ENCODE measurements around the gene KIAA0040. TPM values are rescaled to one million over a fixed set of nuclear protein-coding genes. Genes with fewer than 3 reads are reported as not detected.

KIAA0040 gene
- total and polyA plus RNA-seq, 4 experiments from 2014 or later, result 28.7 to 53.8 (median 34.9) TPM

DNA sequence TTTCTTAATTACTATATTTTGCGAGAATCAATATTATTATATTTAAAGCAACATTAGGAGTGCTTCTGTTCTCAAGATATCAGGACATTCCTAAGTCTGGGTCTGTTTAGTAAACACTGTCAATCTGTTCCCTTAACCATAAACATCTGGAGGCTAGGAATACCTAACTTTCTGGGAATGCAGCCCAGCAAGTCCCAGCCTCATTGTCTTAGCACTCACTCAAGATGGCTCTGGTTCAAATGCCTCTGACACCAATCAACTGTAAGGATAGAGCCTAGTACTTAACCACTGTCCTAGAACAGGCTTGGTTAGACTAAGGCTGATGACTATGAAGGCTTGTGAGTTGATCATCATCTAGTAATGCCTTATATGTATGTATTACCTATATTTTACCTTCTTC, 63.4 kb downstream of the KIAA0040 start:
- H3K9me3 ChIP-seq (ENCODE audit: control insufficient read depth in 1 of 2, low read length in 2 of 2), result no peaks in the 10 kb centered on the region
- H3K36me3 ChIP-seq (ENCODE audit: insufficient read depth, low read length), result no peaks in the 10 kb centered on the region
- no peak overlapping the region for H3K4me3 Mint-ChIP-seq
- no peaks in the 10 kb centered on the region for H3K9me3 Mint-ChIP-seq
- no peaks in the 10 kb centered on the region for H3K36me3 Mint-ChIP-seq
- ChIA-PET CTCF (ENCODE audit: partially characterized antibody) (interaction anchor here (1.5 kb wide), 1 partner anchor 22 kb away, joined by 5 read pairs; no protein-coding TSS in a partner anchor), POLR2A (ENCODE audit: partially characterized antibody) (no interaction called here)
- no peak for DNase-seq
- H3K4me1 ChIP-seq (ENCODE audit: insufficient read depth, low read length), result no peaks in the 10 kb centered on the region
- no peak overlapping the region for H3K4me3 ChIP-seq (ENCODE audit: low read length in 2 of 2)
- no peaks in the 10 kb centered on the region for H3K27me3 ChIP-seq (ENCODE audit: insufficient read depth, low read length)
- intact Hi-C loops (cut with micrococcal nuclease), result loop anchor here (5.0 kb wide), 1 partner anchor 247 kb away; no protein-coding TSS in a partner anchor
- H3K27me3 Mint-ChIP-seq, result peaks cover 3 to 4% of the 10 kb centered on the region in 2 donors
- no peaks in the 10 kb centered on the region for H3K4me1 Mint-ChIP-seq
- no peak overlapping the region for H3K27ac ChIP-seq (ENCODE audit: low read depth, low read length)
- H3K27ac Mint-ChIP-seq, result no peak overlapping the region

DNA sequence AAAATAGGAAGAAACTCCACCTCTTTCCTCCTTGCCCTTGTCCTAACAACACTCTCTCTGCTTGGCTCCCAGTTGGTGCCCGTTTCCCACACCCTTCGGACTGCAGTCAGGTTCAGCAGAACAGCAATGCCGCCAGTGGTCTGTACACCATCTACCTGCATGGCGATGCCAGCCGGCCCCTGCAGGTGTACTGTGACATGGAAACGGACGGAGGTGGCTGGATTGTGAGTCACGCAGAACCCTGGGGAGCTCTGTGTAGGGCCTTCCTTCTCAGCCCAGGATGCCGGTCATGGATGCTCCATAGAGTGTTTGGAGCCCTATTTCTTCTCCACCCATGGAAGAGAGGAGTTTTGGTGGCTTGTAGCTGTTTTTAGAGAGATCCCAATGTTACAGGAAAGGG, 64.1 kb downstream of the KIAA0040 start:
- H3K27ac Mint-ChIP-seq, result no peak overlapping the region
- POLR2A ChIA-PET (ENCODE audit: partially characterized antibody), result no interaction called here
- Histone ChIP-seq H3K27me3 (ENCODE audit: insufficient read depth, low read length) (no peaks in the 10 kb centered on the region), H3K36me3 (ENCODE audit: insufficient read depth, low read length) (no peaks in the 10 kb centered on the region), H3K27ac (ENCODE audit: low read depth, low read length) (no peak overlapping the region), H3K9me3 (ENCODE audit: control insufficient read depth in 1 of 2, low read length in 2 of 2) (no peaks in the 10 kb centered on the region), H3K4me1 (ENCODE audit: insufficient read depth, low read length) (no peaks in the 10 kb centered on the region), H3K4me3 (ENCODE audit: low read length in 2 of 2) (no peak overlapping the region)
- H3K27me3 Mint-ChIP-seq, result peaks cover 2 to 3% of the 10 kb centered on the region in 2 donors
- H3K4me3 Mint-ChIP-seq, result no peak overlapping the region
- CTCF ChIA-PET (ENCODE audit: partially characterized antibody), result interaction anchor here (1.3 to 1.5 kb wide), 2 partner anchors 23 to 99 kb away, joined by 5 to 6 read pairs; no protein-coding TSS in a partner anchor
- H3K9me3 Mint-ChIP-seq, result no peaks in the 10 kb centered on the region
- DNase-seq, result no peak
- intact Hi-C loops (cut with micrococcal nuclease), result loop anchor here (5.0 kb wide), 1 partner anchor 246 kb away; no protein-coding TSS in a partner anchor
- H3K4me1 Mint-ChIP-seq, result no peaks in the 10 kb centered on the region
- H3K36me3 Mint-ChIP-seq, result no peaks in the 10 kb centered on the region

DNA sequence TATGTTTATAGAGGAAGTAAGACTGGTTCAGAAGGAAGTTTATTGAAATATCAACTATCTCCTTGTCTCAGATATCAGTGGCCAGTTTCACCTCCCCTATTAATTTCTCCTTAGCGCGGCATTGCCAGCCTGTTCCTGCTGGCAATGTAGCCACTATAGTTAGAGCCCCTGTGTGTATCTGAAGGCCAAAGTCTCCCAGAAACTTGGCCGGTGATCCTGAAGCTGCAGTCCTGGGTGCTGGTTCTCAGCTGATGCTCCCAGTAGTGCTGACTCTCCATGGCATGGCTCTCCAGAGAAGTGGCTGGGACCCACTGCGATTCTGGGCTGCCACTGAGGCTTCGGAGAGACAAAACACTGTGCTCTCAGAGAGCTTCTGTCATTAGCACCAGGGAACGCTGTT, 65.0 kb downstream of the KIAA0040 start:
- Histone ChIP-seq H3K36me3 (ENCODE audit: insufficient read depth, low read length) (no peaks in the 10 kb centered on the region), H3K9me3 (ENCODE audit: control insufficient read depth in 1 of 2, low read length in 2 of 2) (no peaks in the 10 kb centered on the region), H3K27ac (ENCODE audit: low read depth, low read length) (no peak overlapping the region), H3K4me1 (ENCODE audit: insufficient read depth, low read length) (no peaks in the 10 kb centered on the region), H3K27me3 (ENCODE audit: insufficient read depth, low read length) (no peaks in the 10 kb centered on the region), H3K4me3 (ENCODE audit: low read length in 2 of 2) (no peak overlapping the region)
- intact Hi-C loops (cut with micrococcal nuclease), result loop anchor here (5.0 kb wide), 1 partner anchor 245 kb away; no protein-coding TSS in a partner anchor
- Mint-ChIP-seq H3K4me1 (no peaks in the 10 kb centered on the region), H3K36me3 (no peaks in the 10 kb centered on the region), H3K27ac (no peak overlapping the region), H3K4me3 (no peak overlapping the region), H3K9me3 (no peaks in the 10 kb centered on the region), H3K27me3 (peaks cover 0 to 2% of the 10 kb centered on the region in 2 donors)
- no peak for DNase-seq
- POLR2A ChIA-PET (ENCODE audit: partially characterized antibody), result no interaction called here
- CTCF ChIA-PET (ENCODE audit: partially characterized antibody), result interaction anchor here (0.7 to 1.5 kb wide), 5 partner anchors 13 to 100 kb away, joined by 3 to 6 read pairs (median 3); no protein-coding TSS in a partner anchor

DNA sequence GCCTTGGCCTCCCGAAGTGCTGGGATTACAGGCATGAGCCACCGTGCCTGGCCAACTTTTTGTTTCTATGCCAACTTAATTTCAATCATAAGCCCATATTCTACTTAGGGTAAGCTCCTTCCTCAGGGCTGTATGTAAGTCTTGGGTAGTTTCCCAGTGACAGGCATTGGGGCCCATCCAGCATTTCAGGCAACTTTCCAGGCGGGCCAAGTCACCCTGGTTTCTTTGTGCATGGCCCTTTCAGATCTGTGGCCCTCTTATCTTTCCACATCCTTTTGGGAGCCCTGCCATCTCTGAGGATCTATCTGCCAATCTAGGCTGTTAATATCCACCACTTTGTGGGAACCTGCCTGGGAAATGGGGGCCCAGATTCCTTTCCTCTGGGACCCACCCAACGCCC, 66.2 kb downstream of the KIAA0040 start:
- Histone ChIP-seq H3K9me3 (ENCODE audit: control insufficient read depth in 1 of 2, low read length in 2 of 2) (no peaks in the 10 kb centered on the region), H3K27me3 (ENCODE audit: insufficient read depth, low read length) (no peaks in the 10 kb centered on the region), H3K36me3 (ENCODE audit: insufficient read depth, low read length) (no peaks in the 10 kb centered on the region), H3K4me3 (ENCODE audit: low read length in 2 of 2) (no peak overlapping the region), H3K27ac (ENCODE audit: low read depth, low read length) (no peak overlapping the region), H3K4me1 (ENCODE audit: insufficient read depth, low read length) (no peaks in the 10 kb centered on the region)
- intact Hi-C loops (cut with micrococcal nuclease), result loop anchor here (5.0 kb wide), 1 partner anchor 244 kb away; no protein-coding TSS in a partner anchor
- no peak overlapping the region for H3K27ac Mint-ChIP-seq
- no peak overlapping the region for H3K4me3 Mint-ChIP-seq
- POLR2A ChIA-PET (ENCODE audit: partially characterized antibody), result no interaction called here
- CTCF ChIA-PET (ENCODE audit: partially characterized antibody), result interaction anchor here (0.8 to 3.6 kb wide), 12 partner anchors 9 to 360 kb away, joined by 3 to 46 read pairs (median 4); no protein-coding TSS in a partner anchor
- no peaks in the 10 kb centered on the region for H3K36me3 Mint-ChIP-seq
- H3K9me3 Mint-ChIP-seq, result no peaks in the 10 kb centered on the region
- H3K4me1 Mint-ChIP-seq, result no peaks in the 10 kb centered on the region
- H3K27me3 Mint-ChIP-seq, result peaks cover 0 to 2% of the 10 kb centered on the region in 2 donors
- DNase-seq, result no peak

DNA sequence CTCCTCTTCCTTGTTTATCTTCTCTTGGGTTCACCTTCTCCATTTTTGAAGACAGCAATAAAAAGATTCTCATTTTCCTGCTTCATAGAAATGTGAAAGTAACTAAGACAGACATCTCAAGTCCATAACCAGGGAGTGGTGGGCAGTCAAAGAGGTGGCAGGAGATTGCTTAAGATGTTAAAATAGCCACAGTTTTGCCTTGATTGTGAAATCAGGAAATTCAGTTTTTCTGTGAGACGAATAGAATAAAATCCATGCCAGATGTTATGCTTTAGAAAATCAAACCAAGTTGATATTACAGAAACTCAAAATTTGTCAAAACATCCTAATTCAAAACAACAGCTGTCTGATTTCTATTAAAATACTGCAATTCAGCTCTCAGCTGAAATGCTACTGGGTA, 67.7 kb downstream of the KIAA0040 start:
- intact Hi-C loops (cut with micrococcal nuclease), result loop anchor here (5.0 kb wide), 1 partner anchor 243 kb away; no protein-coding TSS in a partner anchor
- Mint-ChIP-seq H3K27ac (no peak overlapping the region), H3K9me3 (no peaks in the 10 kb centered on the region), H3K36me3 (no peaks in the 10 kb centered on the region), H3K4me3 (no peak overlapping the region), H3K4me1 (no peaks in the 10 kb centered on the region), H3K27me3 (peaks cover 0 to 2% of the 10 kb centered on the region in 2 donors)
- H3K36me3 ChIP-seq (ENCODE audit: insufficient read depth, low read length), result no peaks in the 10 kb centered on the region
- H3K4me3 ChIP-seq (ENCODE audit: low read length in 2 of 2), result no peak overlapping the region
- no peak for DNase-seq
- no peak overlapping the region for H3K27ac ChIP-seq (ENCODE audit: low read depth, low read length)
- no peaks in the 10 kb centered on the region for H3K27me3 ChIP-seq (ENCODE audit: insufficient read depth, low read length)
- no peaks in the 10 kb centered on the region for H3K4me1 ChIP-seq (ENCODE audit: insufficient read depth, low read length)
- CTCF ChIA-PET (ENCODE audit: partially characterized antibody), result interaction anchor here (0.7 to 4.6 kb wide), 28 partner anchors 9 to 1573 kb away, joined by 3 to 46 read pairs (median 4); partner anchors contain the start of gene MRPS14
- POLR2A ChIA-PET (ENCODE audit: partially characterized antibody), result interaction anchor here (0.7 to 1.1 kb wide), 4 partner anchors 94 to 126 kb away, joined by 3 to 5 read pairs (median 3); no protein-coding TSS in a partner anchor
- no peaks in the 10 kb centered on the region for H3K9me3 ChIP-seq (ENCODE audit: control insufficient read depth in 1 of 2, low read length in 2 of 2)

DNA sequence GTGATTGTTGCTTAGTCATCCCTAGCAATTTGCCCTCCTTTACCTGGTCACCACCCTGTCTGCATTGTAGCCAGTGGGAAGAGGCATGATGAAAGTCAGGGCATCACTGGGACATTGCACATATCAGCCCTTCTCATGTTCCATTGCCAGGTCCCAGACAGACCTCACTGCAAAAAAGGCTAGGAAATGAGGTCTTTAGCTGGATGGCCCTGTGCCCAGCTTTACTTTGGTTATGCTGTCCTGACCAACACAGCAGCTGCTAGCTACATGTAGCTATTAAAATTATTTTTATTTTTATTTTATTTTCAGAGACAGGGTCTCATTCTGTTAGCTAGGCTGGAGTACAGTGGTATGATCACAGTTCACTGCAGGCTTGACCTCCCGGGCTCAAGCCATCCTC, 72.1 kb downstream of the KIAA0040 start:
- Mint-ChIP-seq H3K9me3 (no peaks in the 10 kb centered on the region), H3K4me1 (no peaks in the 10 kb centered on the region), H3K4me3 (no peak overlapping the region), H3K36me3 (no peaks in the 10 kb centered on the region), H3K27me3 (peaks cover 0 to 7% of the 10 kb centered on the region in 2 donors), H3K27ac (no peak overlapping the region)
- Histone ChIP-seq H3K36me3 (ENCODE audit: insufficient read depth, low read length) (no peaks in the 10 kb centered on the region), H3K4me3 (ENCODE audit: low read length in 2 of 2) (no peak overlapping the region), H3K27ac (ENCODE audit: low read depth, low read length) (no peak overlapping the region), H3K9me3 (ENCODE audit: control insufficient read depth in 1 of 2, low read length in 2 of 2) (no peaks in the 10 kb centered on the region), H3K27me3 (ENCODE audit: insufficient read depth, low read length) (no peaks in the 10 kb centered on the region), H3K4me1 (ENCODE audit: insufficient read depth, low read length) (no peaks in the 10 kb centered on the region)
- ChIA-PET POLR2A (ENCODE audit: partially characterized antibody) (no interaction called here), CTCF (ENCODE audit: partially characterized antibody) (interaction anchor here (1.8 kb wide), 1 partner anchor 90 kb away, joined by 7 read pairs; no protein-coding TSS in a partner anchor)
- intact Hi-C loops (cut with micrococcal nuclease), result no loop called here
- DNase-seq, result no peak

DNA sequence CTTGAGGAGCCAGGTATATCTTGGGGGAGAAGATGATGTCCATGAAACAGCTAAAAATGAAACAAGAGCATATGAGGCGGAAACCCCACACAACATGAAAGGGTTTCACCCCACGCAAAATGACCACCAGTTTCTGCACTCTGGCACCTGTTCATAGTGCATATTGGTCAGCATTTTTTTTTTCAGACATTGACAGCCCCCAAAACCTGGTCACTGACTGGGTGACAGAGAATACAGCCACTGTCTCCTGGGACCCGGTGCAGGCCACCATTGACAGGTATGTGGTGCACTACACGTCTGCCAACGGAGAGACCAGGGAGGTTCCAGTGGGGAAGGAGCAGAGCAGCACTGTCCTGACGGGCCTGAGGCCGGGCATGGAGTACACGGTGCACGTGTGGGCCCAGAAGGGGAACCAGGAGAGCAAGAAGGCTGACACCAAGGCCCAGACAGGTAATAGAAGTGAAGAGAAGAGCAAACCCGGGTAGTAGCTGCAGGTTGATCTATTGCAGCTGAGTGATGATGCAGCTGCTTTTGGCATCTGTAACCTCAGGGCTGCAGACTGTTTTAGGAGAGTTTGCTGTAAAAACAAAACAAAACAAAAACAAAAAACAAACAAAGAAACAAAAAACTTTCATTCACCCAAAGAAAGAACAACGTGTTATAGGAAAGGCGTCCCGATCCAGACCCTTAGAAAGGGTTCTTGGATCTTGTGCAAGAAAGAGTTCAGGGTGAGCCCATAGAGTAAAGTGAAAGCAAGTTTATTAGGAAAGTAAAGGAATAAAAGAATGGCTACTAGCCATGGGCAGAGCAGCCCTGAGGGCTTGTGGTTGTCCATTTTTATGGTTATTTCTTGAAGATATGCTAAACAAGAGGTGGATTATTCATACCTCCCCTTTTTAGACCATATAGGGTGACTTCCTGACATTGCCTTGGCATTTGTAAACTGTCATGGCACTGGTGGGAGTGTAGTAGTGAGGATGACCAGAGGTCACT, 73.9 kb downstream of the KIAA0040 start:
- CTCF ChIA-PET (ENCODE audit: partially characterized antibody), result no interaction called here
- no peak overlapping the region for H3K4me3 ChIP-seq (ENCODE audit: low read length in 2 of 2)
- no peak overlapping the region for H3K27ac Mint-ChIP-seq
- H3K9me3 ChIP-seq (ENCODE audit: control insufficient read depth in 1 of 2, low read length in 2 of 2), result no peaks in the 10 kb centered on the region
- no peaks in the 10 kb centered on the region for H3K27me3 ChIP-seq (ENCODE audit: insufficient read depth, low read length)
- POLR2A ChIA-PET (ENCODE audit: partially characterized antibody), result no interaction called here
- H3K4me3 Mint-ChIP-seq, result no peak overlapping the region
- H3K27me3 Mint-ChIP-seq, result peaks cover 0 to 9% of the 10 kb centered on the region in 2 donors
- H3K4me1 ChIP-seq (ENCODE audit: insufficient read depth, low read length), result no peaks in the 10 kb centered on the region
- H3K36me3 ChIP-seq (ENCODE audit: insufficient read depth, low read length), result no peaks in the 10 kb centered on the region
- no peak overlapping the region for H3K27ac ChIP-seq (ENCODE audit: low read depth, low read length)
- H3K9me3 Mint-ChIP-seq, result peaks cover 0 to 10% (median 7%) of the 10 kb centered on the region in 8 donors
- intact Hi-C loops (cut with micrococcal nuclease), result no loop called here
- DNase-seq, result no peak
- H3K36me3 Mint-ChIP-seq, result peaks cover 3% of the 10 kb centered on the region in 2 donors
- H3K4me1 Mint-ChIP-seq, result no peaks in the 10 kb centered on the region

All from CD4-positive, alpha-beta memory T cell (primary cell).